Heart left ventricle (tissue), 16 donors: ENCODE results near the gene BAIAP2L1. TPM values are rescaled to one million over a fixed set of nuclear protein-coding genes. Genes with fewer than 3 reads are reported as not detected.
"Not testable (repeated sequence)": the region's sequence is repeated elsewhere in the genome, so short reads cannot be mapped to it uniquely, and the experiment has no call there.

Experiments used
- ATAC-seq, 4 donors: fragments of 200-7000 bp; cut with Tn5 transposase; one replicate each; pipeline ENCODE4 v1.9.1; 2020 to 2022; ENCODE audit warnings: moderate library complexity in 4 of 4, mild to moderate bottlenecking in 3 of 4, moderate number of reproducible peaks in 1 of 4
- DNase-seq, 5 donors: peaks; one replicate each; pipeline ENCODE4 v3.0.0-alpha.2; 2020
- H3K27ac ChIP-seq, 12 donors: fragments of 200-600 bp; sonication (generic) in 4 of 12; one replicate each; pipeline versions ENCODE4 v1.5.0 to v1.8.0; 2016 to 2022; ENCODE audit warnings: mild to moderate bottlenecking in 2 of 12
- H3K27me3 ChIP-seq, 9 donors: fragments of 200-600 bp; sonication (generic) in 2 of 9; one replicate each; pipeline versions ENCODE4 v1.5.1 to v1.8.0; 2016 to 2022; ENCODE audit warnings: mild to moderate bottlenecking in 3 of 9
- H3K36me3 ChIP-seq, 9 donors: fragments of 200-600 bp; sonication (generic) in 2 of 9; one replicate each; pipeline versions ENCODE4 v1.5.0 to v1.8.0; 2018 to 2022; ENCODE audit warnings: mild to moderate bottlenecking in 2 of 9
- H3K4me1 ChIP-seq, 12 donors: fragments of 200-600 bp; sonication (generic) in 4 of 12; one replicate each; pipeline versions ENCODE4 v1.5.0 to v1.8.0; 2016 to 2022; ENCODE audit warnings: mild to moderate bottlenecking in 3 of 12
- H3K4me3 ChIP-seq, 12 donors: fragments of 200-600 bp; sonication (generic) in 4 of 12; one replicate each; pipeline versions ENCODE4 v1.5.0 to v1.8.0; 2017 to 2022; ENCODE audit warnings: mild to moderate bottlenecking in 9 of 12, moderate library complexity in 4 of 12
- H3K9me3 ChIP-seq, 12 donors: fragments of 200-600 bp; sonication (generic) in 4 of 12; one replicate each; pipeline versions ENCODE4 v1.5.0 to v1.8.0; 2016 to 2022; ENCODE audit warnings: mild to moderate bottlenecking in 1 of 12
- POLR2A ChIP-seq, 2 donors: fragments of 450-650 bp; IDR thresholded peaks; one replicate each; pipeline ENCODE4 v1.6.1; 2017; ENCODE audit warnings: antibody characterized with exemption in 2 of 2, mild to moderate bottlenecking in 2 of 2, moderate library complexity in 2 of 2
- WGBS, 4 donors: extraction: QIAGEN DNeasy Blood & Tissue Kit in 2 of 4; methylation state at CpG; one replicate each; pipeline versions ENCODE4 v1.1.5 to v1.1.7; 2013 to 2018; 5-methylcytosine and 5-hydroxymethylcytosine counted together
- intact Hi-C, 10 donors: fragments of 100-400 bp; cut with DNase I; formaldehyde crosslinking; loops; one replicate each; pipeline versions ENCODE4 v1.11.1 to v1.14.2; 2022
- polyA plus RNA-seq, 2 donors: library from polyadenylated mRNA; stranded (reverse); fragments of 200-250 nt; gene quantifications; one replicate each; pipeline ENCODE4 v1.2.3, GENCODE V29; 2013
- total RNA-seq, 9 donors: library from RNA; depleted of rRNA in 2 of 9; stranded (reverse); fragments of >200 nt in 2 of 9; fragmentation: NEBNext Ultra II Directional in 3 of 9; extraction: Animal tissue kit (Norgen Biotek cat#: 25700) in 3 of 9; gene quantifications; one replicate each; pipeline versions ENCODE4 v1.1.0 to v1.2.4, GENCODE V29; 2016 to 2023
- TF ChIP-seq, protein P1 (sequence below), 12 donors: fragments of 200-600 bp; sonication (generic) in 4 of 12; IDR thresholded peaks; one replicate each; pipeline versions ENCODE4 v1.5.0 to v1.8.0; 2018 to 2022; ENCODE audit warnings: antibody characterized with exemption in 12 of 12, mild to moderate bottlenecking in 5 of 12
- donor health status: ischemic (EF 13 %, LVEDD 7.1; RV severe dilation, severe dysfunction).
- donor health status: healthy with polysubstance abuse.
- donor health status: DM: no; HTN: yes; CAD: no.
- donor health status: DM: no; HTN: no; CAD: no.
- donor health status: ischemic (EF 25% LVEDD 6.9; RV normal size, moderate dysfunction).
- donor health status: ischemic (EF 25% LVEDD 5.7; RV mildly dilated, moderate dysfunction).
- donor health status: healthy.
- donor health status: DM: yes; HTN: yes; CAD: no.
- donor health status: ischemic (EF 35%, LVEDD 5.7; RV mildly dilated, moderate dysfunction).
- donor health status: nonischemic (EF 11% LVEDD 7.7; RV severe dilation, severe dysfunction).
- donor health status: DM: yes; HTN: yes; CAD: no.
- donor health status: PGD.
- donor health status: ischemic (EF 29% LVEDD 5.4; RV normal size, mild dysfunction).
- donor health status: nonischemic (EF 23%, LVEDD 6.1; RV moderate dilation, normal function).

The BAIAP2L1 gene
- total and polyA plus RNA-seq, 11 donors: 0.64 to 2.7 (median 2.1) TPM

DNA sequence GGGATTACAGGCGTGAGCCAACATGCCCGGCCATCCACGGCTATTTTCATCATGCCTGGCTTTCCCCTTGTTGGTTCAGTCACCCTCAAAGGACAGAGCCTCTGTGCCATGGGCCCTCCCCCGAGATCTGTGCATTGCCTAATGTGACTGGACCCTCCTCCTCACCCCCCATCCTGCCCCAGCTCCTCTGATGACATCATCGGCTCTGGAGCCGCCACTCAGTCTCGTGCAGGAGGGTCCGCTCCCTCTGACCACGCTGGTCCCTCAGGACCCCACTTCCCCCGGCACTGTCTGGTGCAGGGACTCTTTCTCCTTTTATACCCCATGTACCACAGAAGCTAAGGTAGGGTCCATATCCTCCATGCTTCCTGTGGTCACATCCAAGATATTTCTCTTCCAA lies 33.2 kb upstream of the BAIAP2L1 start:
- 77 to 85% (median 82%) methylated on average over 10 of the region's 10 CpGs for WGBS, 4 donors
- intact Hi-C loops: loop anchor here in 7 of 10 donors (2.0 to 5.0 kb wide), 3 partner anchors 311 to 407 kb away; no protein-coding TSS in a partner anchor

DNA sequence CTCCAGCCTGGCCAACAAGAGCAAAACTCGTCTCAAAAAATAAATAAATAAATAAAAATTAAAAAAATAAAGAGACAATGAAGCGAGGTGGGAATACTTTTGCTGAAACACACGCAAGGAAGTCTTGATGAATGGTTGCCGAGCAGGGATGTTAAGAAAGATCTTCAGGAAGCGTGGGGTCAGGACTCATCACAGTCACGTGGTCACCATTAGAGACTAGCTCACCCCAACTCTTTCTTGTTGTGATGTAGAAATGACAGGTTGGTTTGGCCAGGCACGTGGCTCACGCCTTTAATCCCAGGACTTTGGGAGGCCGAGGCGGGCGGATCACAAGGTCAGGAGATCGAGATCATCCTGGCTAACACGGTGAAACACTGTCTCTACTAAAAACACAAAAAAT lies 28.9 kb upstream of the BAIAP2L1 start:
- 84 to 87% (median 85%) methylated on average over 12 to 13 of the region's 13 CpGs for WGBS, 4 donors
- peaks cover 0 to 4% (median 0%) of the 10 kb centered on the region in 9 donors for H3K27me3 ChIP-seq
- DNase-seq (no peak), ATAC-seq (no peak)
- no peak overlapping the region for H3K27ac ChIP-seq
- no peaks in the 10 kb centered on the region for H3K36me3 ChIP-seq
- TF ChIP-seq, protein P1, sequence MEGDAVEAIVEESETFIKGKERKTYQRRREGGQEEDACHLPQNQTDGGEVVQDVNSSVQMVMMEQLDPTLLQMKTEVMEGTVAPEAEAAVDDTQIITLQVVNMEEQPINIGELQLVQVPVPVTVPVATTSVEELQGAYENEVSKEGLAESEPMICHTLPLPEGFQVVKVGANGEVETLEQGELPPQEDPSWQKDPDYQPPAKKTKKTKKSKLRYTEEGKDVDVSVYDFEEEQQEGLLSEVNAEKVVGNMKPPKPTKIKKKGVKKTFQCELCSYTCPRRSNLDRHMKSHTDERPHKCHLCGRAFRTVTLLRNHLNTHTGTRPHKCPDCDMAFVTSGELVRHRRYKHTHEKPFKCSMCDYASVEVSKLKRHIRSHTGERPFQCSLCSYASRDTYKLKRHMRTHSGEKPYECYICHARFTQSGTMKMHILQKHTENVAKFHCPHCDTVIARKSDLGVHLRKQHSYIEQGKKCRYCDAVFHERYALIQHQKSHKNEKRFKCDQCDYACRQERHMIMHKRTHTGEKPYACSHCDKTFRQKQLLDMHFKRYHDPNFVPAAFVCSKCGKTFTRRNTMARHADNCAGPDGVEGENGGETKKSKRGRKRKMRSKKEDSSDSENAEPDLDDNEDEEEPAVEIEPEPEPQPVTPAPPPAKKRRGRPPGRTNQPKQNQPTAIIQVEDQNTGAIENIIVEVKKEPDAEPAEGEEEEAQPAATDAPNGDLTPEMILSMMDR (IDR thresholded peaks at IDR 0.05): no peak
- no peak for TF ChIP-seq POLR2A (IDR thresholded peaks at IDR 0.05)
- intact Hi-C loops: loop anchor here in 5 of 10 donors (5.0 kb wide), 1 partner anchor 318 kb away; no protein-coding TSS in a partner anchor
- H3K9me3 ChIP-seq: no peaks in the 10 kb centered on the region
- H3K4me3 ChIP-seq: no peak overlapping the region
- no peaks in the 10 kb centered on the region for H3K4me1 ChIP-seq

More for the DNA sequence above, 33.2 kb upstream of the BAIAP2L1 start:
- no peaks in the 10 kb centered on the region for H3K4me1 ChIP-seq
- no peaks in the 10 kb centered on the region for H3K36me3 ChIP-seq
- peaks cover 0 to 3% (median 0%) of the 10 kb centered on the region in 9 donors for H3K27me3 ChIP-seq
- DNase-seq (no peak), ATAC-seq (no peak)
- no peak overlapping the region for H3K27ac ChIP-seq
- TF ChIP-seq, protein P1 (IDR thresholded peaks at IDR 0.05): no peak
- no peak for TF ChIP-seq POLR2A (IDR thresholded peaks at IDR 0.05)
- no peak overlapping the region for H3K4me3 ChIP-seq
- H3K9me3 ChIP-seq: no peaks in the 10 kb centered on the region

DNA sequence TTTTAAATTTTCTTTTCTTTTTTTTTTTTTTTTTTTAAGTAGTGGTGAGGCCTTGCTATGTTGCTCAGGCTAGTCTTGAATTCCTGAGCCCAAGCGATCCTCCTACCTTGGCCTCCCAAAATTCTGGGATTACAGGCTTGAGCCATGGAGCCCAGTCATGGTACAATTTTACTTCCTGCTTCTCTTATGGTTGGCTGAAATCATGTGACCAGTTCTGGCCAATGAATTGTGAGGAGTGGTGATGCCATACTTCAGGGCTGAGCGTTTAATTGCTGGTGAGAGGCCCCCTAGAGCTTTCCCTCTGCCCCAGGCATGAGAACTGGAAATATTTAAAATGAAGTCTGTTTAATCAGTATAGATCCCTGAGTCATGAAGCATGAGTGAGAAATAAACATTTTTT lies 22.2 kb upstream of the BAIAP2L1 start:
- Histone ChIP-seq H3K27ac (no peak overlapping the region), H3K4me1 (no peaks in the 10 kb centered on the region), H3K36me3 (no peaks in the 10 kb centered on the region), H3K9me3 (no peaks in the 10 kb centered on the region), H3K27me3 (peaks cover 0 to 15% (median 4%) of the 10 kb centered on the region in 9 donors), H3K4me3 (no peak overlapping the region)
- intact Hi-C loops: no loop called here
- DNase-seq (no peak), ATAC-seq (no peak)
- TF ChIP-seq, protein P1 (IDR thresholded peaks at IDR 0.05): no peak
- no peak for TF ChIP-seq POLR2A (IDR thresholded peaks at IDR 0.05)
- WGBS, 4 donors: 71 to 80% (median 75%) methylated on average over 2 of the region's 2 CpGs

DNA sequence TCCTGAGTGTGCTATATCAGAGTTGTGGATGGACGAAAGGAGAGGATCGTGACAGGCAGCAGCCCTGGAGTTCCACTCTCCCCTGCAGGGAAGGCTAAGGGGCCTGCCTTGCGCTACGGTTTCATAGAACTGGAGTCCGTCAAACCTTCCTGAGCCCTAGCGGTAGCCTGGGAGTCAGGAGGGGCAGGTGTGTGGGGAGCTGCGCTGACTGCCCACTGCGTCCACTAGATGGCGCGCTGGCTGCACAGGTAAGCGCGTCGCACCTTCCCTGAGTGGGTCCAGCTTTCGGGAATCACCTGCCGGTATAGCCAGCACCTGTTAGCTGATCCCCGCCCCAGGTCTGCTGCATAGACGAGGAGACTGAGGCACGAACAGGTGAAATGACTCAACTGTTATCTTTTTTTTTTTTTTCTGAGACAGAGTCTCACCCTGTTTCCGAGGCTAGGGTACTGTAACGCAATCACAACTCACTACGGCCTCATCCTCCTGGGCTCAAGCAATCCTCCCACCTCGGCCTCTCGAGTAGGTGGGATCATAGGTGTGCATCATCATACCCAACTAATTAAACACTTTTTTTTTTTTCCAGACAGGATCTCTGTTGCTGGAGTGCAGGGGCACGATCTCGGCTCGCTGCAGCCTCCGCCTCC lies 20.2 kb upstream of the BAIAP2L1 start:
- 29 to 34% (median 31%) methylated on average over 25 to 27 of the region's 27 CpGs for WGBS, 4 donors
- intact Hi-C loops: no loop called here
- ATAC-seq (peak in 3 of 4 donors; percentile 39 to 69 (median 67)), DNase-seq (peak in 3 of 5 donors; percentile 13 to 32 (median 30))
- Histone ChIP-seq H3K4me1 (no peaks in the 10 kb centered on the region), H3K9me3 (no peaks in the 10 kb centered on the region), H3K36me3 (no peaks in the 10 kb centered on the region), H3K27me3 (peaks cover 0 to 15% (median 0%) of the 10 kb centered on the region in 9 donors), H3K4me3 (no peak overlapping the region), H3K27ac (no peak overlapping the region)
- TF ChIP-seq, protein P1 (IDR thresholded peaks at IDR 0.05): peak; percentile 61 to 84 (median 69)
- no peak for TF ChIP-seq POLR2A (IDR thresholded peaks at IDR 0.05)

DNA sequence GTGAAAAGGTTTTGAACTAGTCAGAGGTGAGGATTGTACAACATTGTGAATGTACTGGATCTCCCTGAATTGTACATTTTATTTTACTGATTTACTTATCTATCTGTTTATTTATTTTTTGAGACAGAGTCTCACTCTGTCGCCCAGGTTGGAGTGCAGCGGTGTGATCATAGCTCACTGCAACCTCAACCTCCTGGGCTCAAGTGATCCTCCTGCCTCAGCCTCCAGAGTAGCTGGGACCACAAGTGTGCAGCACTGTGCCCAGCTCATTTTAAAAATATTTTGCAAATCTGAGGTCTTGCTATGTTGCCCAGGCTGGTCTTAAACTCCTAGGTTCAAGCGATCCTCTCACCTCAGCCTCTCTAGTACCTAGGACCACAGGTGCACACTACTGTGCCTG lies 19.1 kb upstream of the BAIAP2L1 start:
- ATAC-seq, H3K27ac ChIP-seq, intact Hi-C loops, H3K4me3 ChIP-seq, H3K36me3 ChIP-seq, H3K4me1 ChIP-seq, DNase-seq, H3K9me3 ChIP-seq: not testable (repeated sequence)
- WGBS, 4 donors: 90 to 96% (median 92%) methylated on average over 3 of the region's 3 CpGs
- H3K27me3 ChIP-seq: peaks cover 0 to 15% (median 0%) of the 10 kb centered on the region in 9 donors

DNA sequence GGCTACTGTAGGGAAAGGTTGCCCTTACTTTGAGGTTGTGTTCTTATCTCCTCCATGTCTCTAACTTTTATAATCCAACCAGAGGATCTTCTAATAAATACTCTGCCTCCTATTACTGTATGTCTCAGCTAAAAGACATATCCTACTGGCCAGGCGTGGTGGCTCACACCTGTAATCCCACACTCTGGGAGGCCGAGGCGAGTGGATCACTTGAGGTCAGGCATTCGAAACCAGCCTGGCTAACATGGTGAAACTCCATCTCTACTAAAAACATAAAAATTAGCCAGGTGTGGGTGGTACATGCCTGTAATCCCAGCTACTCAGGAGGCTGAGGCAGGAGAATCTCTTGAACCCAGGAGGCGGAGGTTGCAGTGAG lies 18.4 kb upstream of the BAIAP2L1 start:
- H3K27me3 ChIP-seq: peaks cover 0 to 15% (median 0%) of the 10 kb centered on the region in 9 donors
- intact Hi-C loops, H3K9me3 ChIP-seq, ATAC-seq, H3K36me3 ChIP-seq, H3K4me1 ChIP-seq, H3K4me3 ChIP-seq, DNase-seq, H3K27ac ChIP-seq: not testable (repeated sequence)
- 95 to 98% (median 96%) methylated on average over 5 of the region's 5 CpGs for WGBS, 4 donors
